ENCODE data around the gene RIC8A. TPM values are rescaled to one million over a fixed set of nuclear protein-coding genes. Genes with fewer than 3 reads are reported as not detected.

Gene RIC8A
- total RNA-seq, 3 donors from 2014 or later (not counting 1 experiment from before 2014, with no cell fraction given): 102 to 153 (median 106) TPM

- intact Hi-C loops (cut with micrococcal nuclease): no loop called here
- no peak for ATAC-seq
- no peaks in the 10 kb centered on the region for H3K9me3 Mint-ChIP-seq
- no peaks in the 10 kb centered on the region for H3K9me3 ChIP-seq (ENCODE audit: control insufficient read depth, insufficient read depth, low read length)
- peaks cover 36% of the 10 kb centered on the region for H3K4me1 ChIP-seq (ENCODE audit: control insufficient read depth, insufficient read depth, low read length)
- TF ChIP-seq, protein P1, sequence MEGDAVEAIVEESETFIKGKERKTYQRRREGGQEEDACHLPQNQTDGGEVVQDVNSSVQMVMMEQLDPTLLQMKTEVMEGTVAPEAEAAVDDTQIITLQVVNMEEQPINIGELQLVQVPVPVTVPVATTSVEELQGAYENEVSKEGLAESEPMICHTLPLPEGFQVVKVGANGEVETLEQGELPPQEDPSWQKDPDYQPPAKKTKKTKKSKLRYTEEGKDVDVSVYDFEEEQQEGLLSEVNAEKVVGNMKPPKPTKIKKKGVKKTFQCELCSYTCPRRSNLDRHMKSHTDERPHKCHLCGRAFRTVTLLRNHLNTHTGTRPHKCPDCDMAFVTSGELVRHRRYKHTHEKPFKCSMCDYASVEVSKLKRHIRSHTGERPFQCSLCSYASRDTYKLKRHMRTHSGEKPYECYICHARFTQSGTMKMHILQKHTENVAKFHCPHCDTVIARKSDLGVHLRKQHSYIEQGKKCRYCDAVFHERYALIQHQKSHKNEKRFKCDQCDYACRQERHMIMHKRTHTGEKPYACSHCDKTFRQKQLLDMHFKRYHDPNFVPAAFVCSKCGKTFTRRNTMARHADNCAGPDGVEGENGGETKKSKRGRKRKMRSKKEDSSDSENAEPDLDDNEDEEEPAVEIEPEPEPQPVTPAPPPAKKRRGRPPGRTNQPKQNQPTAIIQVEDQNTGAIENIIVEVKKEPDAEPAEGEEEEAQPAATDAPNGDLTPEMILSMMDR (IDR thresholded peaks at IDR 0.05): no peak
- WGBS (ENCODE audit: insufficient coverage): 96% methylated on average over 5 of the region's 5 CpGs
- H3K4me3 Mint-ChIP-seq: peak overlapping the region; percentile 49
- no peak overlapping the region for H3K27ac ChIP-seq (ENCODE audit: low read length)
- no peaks in the 10 kb centered on the region for H3K27me3 ChIP-seq (ENCODE audit: control insufficient read depth, insufficient read depth, low read length)
- no peaks in the 10 kb centered on the region for H3K36me3 Mint-ChIP-seq
- no peaks in the 10 kb centered on the region for H3K27me3 Mint-ChIP-seq (ENCODE audit: low read depth in 2 of 2)
- DNase-seq: no peak
- peak overlapping the region in 1 of 2 donors; percentile 23 for H3K27ac Mint-ChIP-seq
- H3K36me3 ChIP-seq (ENCODE audit: control insufficient read depth, insufficient read depth, low read length): peaks cover 61% of the 10 kb centered on the region
- no peak overlapping the region for H3K4me3 ChIP-seq (ENCODE audit: low read length)
- H3K4me1 Mint-ChIP-seq: peaks cover 25 to 48% of the 10 kb centered on the region in 2 donors
Measured at GRCh38 chr11:210803-211180, 3.3 kb downstream of the RIC8A start.

DNA sequence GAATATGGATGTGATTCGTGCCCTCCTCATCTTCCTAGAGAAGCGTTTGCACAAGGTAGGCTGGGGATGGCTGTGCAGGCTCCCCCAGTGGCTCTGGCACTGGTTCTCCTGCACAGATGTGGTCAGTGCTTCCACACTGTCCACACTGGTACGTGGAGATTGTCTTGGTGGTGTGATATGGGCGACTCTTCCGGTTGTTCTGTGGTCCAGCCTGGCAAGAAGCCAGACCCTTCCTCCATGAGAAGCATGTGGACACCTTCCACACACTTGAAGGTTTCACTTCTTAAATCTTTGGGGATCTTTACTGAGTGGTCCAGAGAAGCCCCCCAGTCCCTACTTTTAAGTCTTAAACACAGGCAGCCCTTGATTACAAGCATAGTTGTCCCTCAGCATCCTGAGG lies 3.8 kb downstream of the RIC8A start:
- Histone ChIP-seq H3K4me1 (ENCODE audit: control insufficient read depth, insufficient read depth, low read length) (peaks cover 31% of the 10 kb centered on the region), H3K9me3 (ENCODE audit: control insufficient read depth, insufficient read depth, low read length) (no peaks in the 10 kb centered on the region), H3K36me3 (ENCODE audit: control insufficient read depth, insufficient read depth, low read length) (peaks cover 64% of the 10 kb centered on the region), H3K27ac (ENCODE audit: low read length) (no peak overlapping the region), H3K27me3 (ENCODE audit: control insufficient read depth, insufficient read depth, low read length) (no peaks in the 10 kb centered on the region), H3K4me3 (ENCODE audit: low read length) (no peak overlapping the region)
- TF ChIP-seq, protein P1 (IDR thresholded peaks at IDR 0.05): no peak
- Mint-ChIP-seq H3K4me1 (peaks cover 21 to 43% of the 10 kb centered on the region in 2 donors), H3K36me3 (no peaks in the 10 kb centered on the region), H3K27ac (peak overlapping the region in 1 of 2 donors; percentile 23), H3K9me3 (no peaks in the 10 kb centered on the region), H3K27me3 (ENCODE audit: low read depth in 2 of 2) (no peaks in the 10 kb centered on the region), H3K4me3 (peak overlapping the region; percentile 21)
- 100% methylated on average over 5 of the region's 5 CpGs for WGBS (ENCODE audit: insufficient coverage)
- intact Hi-C loops (cut with micrococcal nuclease): no loop called here
- no peak for ATAC-seq
- DNase-seq: no peak

DNA sequence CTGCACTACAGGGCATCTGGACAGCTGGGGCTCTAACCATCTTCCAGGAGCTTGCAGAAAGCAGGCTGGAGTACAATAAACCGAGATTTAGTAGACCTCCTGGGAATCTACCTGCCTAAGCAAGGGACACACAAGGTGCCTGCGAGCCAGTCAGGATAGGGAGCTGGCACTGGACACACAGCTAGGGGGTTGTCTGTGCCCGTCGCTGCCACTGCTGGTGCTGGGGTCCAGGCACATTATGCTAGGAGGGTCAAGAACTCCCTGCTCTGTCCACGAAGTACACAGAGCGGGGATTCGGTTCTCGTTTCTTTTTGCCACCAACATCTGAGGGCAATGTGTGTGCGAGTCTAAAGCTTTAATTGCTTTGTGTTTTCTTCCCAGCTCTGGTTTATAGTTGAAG lies 4.2 kb downstream of the RIC8A start:
- Mint-ChIP-seq H3K4me1 (peaks cover 17 to 38% of the 10 kb centered on the region in 2 donors), H3K9me3 (no peaks in the 10 kb centered on the region), H3K36me3 (no peaks in the 10 kb centered on the region), H3K27ac (peak overlapping the region in 1 of 2 donors; percentile 23), H3K27me3 (ENCODE audit: low read depth in 2 of 2) (no peaks in the 10 kb centered on the region), H3K4me3 (peak overlapping the region; percentile 21)
- over 99% methylated on average over 9 of the region's 9 CpGs for WGBS (ENCODE audit: insufficient coverage)
- intact Hi-C loops (cut with micrococcal nuclease): no loop called here
- ATAC-seq: no peak
- no peak overlapping the region for H3K4me3 ChIP-seq (ENCODE audit: low read length)
- no peaks in the 10 kb centered on the region for H3K27me3 ChIP-seq (ENCODE audit: control insufficient read depth, insufficient read depth, low read length)
- no peaks in the 10 kb centered on the region for H3K9me3 ChIP-seq (ENCODE audit: control insufficient read depth, insufficient read depth, low read length)
- peaks cover 27% of the 10 kb centered on the region for H3K4me1 ChIP-seq (ENCODE audit: control insufficient read depth, insufficient read depth, low read length)
- H3K36me3 ChIP-seq (ENCODE audit: control insufficient read depth, insufficient read depth, low read length): peaks cover 64% of the 10 kb centered on the region
- TF ChIP-seq, protein P1 (IDR thresholded peaks at IDR 0.05): no peak
- no peak for DNase-seq
- no peak overlapping the region for H3K27ac ChIP-seq (ENCODE audit: low read length)
